ENCODE data around the gene NT5DC2. TPM values are rescaled to one million over a fixed set of nuclear protein-coding genes. Genes with fewer than 3 reads are reported as not detected.

NT5DC2 gene
- total and polyA plus RNA-seq, 2 of the 8 experiments (the other 6 are each of a cell fraction or from before 2014, with no cell fraction given): 331 to 477 TPM

GRCh38 chr3:52563984-52564383 lies 30.3 kb upstream of the NT5DC2 start:
- WGBS, 2 experiments (ENCODE audit: extremely low coverage in 1 of 2, insufficient coverage in 1 of 2, insufficient read length in 1 of 2, insufficient replicate concordance in 2 of 2, low coverage in 1 of 2, low lambda C conversion rate in 2 of 2, missing lambda C conversion rate in 1 of 2): 97% methylated on average over 2 of the region's 2 CpGs; no CpG with 5 or more reads in 1 of the 2 experiments
- TF ChIP-seq POLR2AphosphoS5 (IDR thresholded peaks at IDR 0.05; ENCODE audit: low read depth, low read length) (no peak), RBBP5 (IDR thresholded peaks at IDR 0.05; ENCODE audit: borderline replicate concordance, low read depth, low read length) (no peak), MAX (IDR thresholded peaks at IDR 0.05) (no peak), TCF12 (IDR thresholded peaks at IDR 0.05; ENCODE audit: low read depth, low read length) (no peak), CBX5 (IDR thresholded peaks at IDR 0.05; ENCODE audit: low read depth, low read length) (no peak), RAD21 (IDR thresholded peaks at IDR 0.05 in 1 of 2, conservative IDR thresholded peaks at IDR 0.05 in 1 of 2; ENCODE audit: low read depth in 2 of 2, low read length in 2 of 2) (no peak), POU5F1 (IDR thresholded peaks at IDR 0.05; ENCODE audit: low read depth, low read length) (no peak), E2F6 (IDR thresholded peaks at IDR 0.05) (no peak), CTCF (IDR thresholded peaks at IDR 0.05; ENCODE audit: control extremely low read depth in 1 of 3, insufficient read depth in 1 of 3, low read depth in 1 of 3, low read length in 3 of 3) (no peak), CREB1 (IDR thresholded peaks at IDR 0.05) (no peak), SP1 (IDR thresholded peaks at IDR 0.05; ENCODE audit: low read depth, low read length) (no peak)

More at GRCh38 chr3:52563984-52564383, 30.3 kb upstream of the NT5DC2 start:
- H3K27me3 ChIP-seq (replicated peaks in 1 of 4; ENCODE audit: control insufficient read depth in 3 of 4, extremely low read depth in 1 of 4, insufficient read depth in 3 of 4, low read length in 3 of 4): no peaks in the 10 kb centered on the region
- peaks cover 6 to 30% (median 21%) of the 10 kb centered on the region in 4 experiments for H3K36me3 ChIP-seq (ENCODE audit: control insufficient read depth in 2 of 4, insufficient read depth in 4 of 4, low read length in 3 of 4)
- H3K27ac ChIP-seq (ENCODE audit: low read depth, low read length): no peak overlapping the region
- no peak overlapping the region for H4K91ac ChIP-seq (replicated peaks; ENCODE audit: insufficient read length, low read length)
- ChIA-PET CTCF (ENCODE audit: partially characterized antibody) (interaction anchor here (1.4 kb wide), 1 partner anchor 13 kb away, joined by 4 read pairs; no protein-coding TSS in a partner anchor), POLR2A (ENCODE audit: partially characterized antibody) (interaction anchor here (0.6 kb wide), 1 partner anchor 16 kb away, joined by 3 read pairs; no protein-coding TSS in a partner anchor)
- no peak overlapping the region for H3K23ac ChIP-seq (ENCODE audit: insufficient read length)
- no peak overlapping the region for H3K9ac ChIP-seq (replicated peaks in 1 of 4; ENCODE audit: extremely low read depth in 1 of 4, low read depth in 3 of 4, low read length in 3 of 4)
- H3K4me2 ChIP-seq (ENCODE audit: insufficient read depth in 1 of 2, low read depth in 2 of 2, low read length in 2 of 2): no peak overlapping the region
- H2BK12ac ChIP-seq (ENCODE audit: low read depth, low read length): no peak overlapping the region
- no peak overlapping the region for H4K5ac ChIP-seq (ENCODE audit: insufficient read length, low read depth, low read length)
- H4K8ac ChIP-seq (ENCODE audit: extremely low read depth, insufficient read depth, low read length): no peak overlapping the region
- H3K9me3 ChIP-seq (ENCODE audit: insufficient read depth in 2 of 2, low read depth in 1 of 2, low read length in 1 of 2): no peaks in the 10 kb centered on the region
- H2BK20ac ChIP-seq (ENCODE audit: low read length): no peak overlapping the region
- no peak overlapping the region for H3K56ac ChIP-seq (replicated peaks; ENCODE audit: insufficient read length, low read depth, low read length)
- no peak overlapping the region for H2BK5ac ChIP-seq (ENCODE audit: low read depth, low read length)
- H2AK5ac ChIP-seq (ENCODE audit: low read depth, low read length): no peak overlapping the region
- H3K4me3 ChIP-seq (ENCODE audit: extremely low read depth in 1 of 4, insufficient read depth in 2 of 4, low read depth in 3 of 4, low read length in 4 of 4): no peak overlapping the region
- H3K79me2 ChIP-seq (ENCODE audit: control insufficient read depth in 1 of 2, insufficient read depth in 2 of 2, low read length in 2 of 2): no peaks in the 10 kb centered on the region
- DNase-seq (ENCODE audit: low read depth in 1 of 2, low spot score in 2 of 2) (no peak), FAIRE-seq (no peak)
- H2AFZ ChIP-seq (ENCODE audit: low read length): no peak overlapping the region
- no peaks in the 10 kb centered on the region for H3K79me1 ChIP-seq (ENCODE audit: low read depth, low read length)
- H2BK120ac ChIP-seq (replicated peaks; ENCODE audit: low read depth, low read length): no peak overlapping the region
- no peaks in the 10 kb centered on the region for H3K4me1 ChIP-seq (replicated peaks in 1 of 4; ENCODE audit: control insufficient read depth in 3 of 4, insufficient read depth in 4 of 4, low read length in 3 of 4)
- no peak overlapping the region for H3K18ac ChIP-seq (ENCODE audit: extremely low read depth, low read length)
- H2BK15ac ChIP-seq (ENCODE audit: low read length): no peak overlapping the region
- no peak overlapping the region for H3K4ac ChIP-seq (replicated peaks; ENCODE audit: insufficient read length, low read depth, low read length)
- peaks cover 0 to 2% of the 10 kb centered on the region in 2 experiments for H4K20me1 ChIP-seq (replicated peaks in 1 of 2; ENCODE audit: control insufficient read depth in 1 of 2, insufficient read depth in 2 of 2, low read length in 2 of 2)
- H3K23me2 ChIP-seq (ENCODE audit: low read depth, low read length): no peaks in the 10 kb centered on the region
- H3K14ac ChIP-seq (ENCODE audit: insufficient read length): no peak overlapping the region
